H4 (cell line): Measurements from ENCODE around the gene NIPAL3. TPM values are rescaled to one million over a fixed set of nuclear protein-coding genes. Genes with fewer than 3 reads are reported as not detected.
"Not testable (repeated sequence)": the region's sequence is repeated elsewhere in the genome, so short reads cannot be mapped to it uniquely, and the experiment has no call there.

Experiments used
- DNase-seq: peaks from one replicate; pipeline ENCODE4 v3.0.0-alpha.2; 2015; ENCODE audit warnings: low spot score
- total RNA-seq: library from RNA; depleted of rRNA; stranded (reverse); fragments of >200 nt; shearing (Covaris generic); gene quantifications from 2 replicates; pipeline ENCODE4 v1.2.3, GENCODE V29; 2014

The NIPAL3 gene
- total RNA-seq, 1 experiment from 2014 or later: 22.8 TPM

DNA sequence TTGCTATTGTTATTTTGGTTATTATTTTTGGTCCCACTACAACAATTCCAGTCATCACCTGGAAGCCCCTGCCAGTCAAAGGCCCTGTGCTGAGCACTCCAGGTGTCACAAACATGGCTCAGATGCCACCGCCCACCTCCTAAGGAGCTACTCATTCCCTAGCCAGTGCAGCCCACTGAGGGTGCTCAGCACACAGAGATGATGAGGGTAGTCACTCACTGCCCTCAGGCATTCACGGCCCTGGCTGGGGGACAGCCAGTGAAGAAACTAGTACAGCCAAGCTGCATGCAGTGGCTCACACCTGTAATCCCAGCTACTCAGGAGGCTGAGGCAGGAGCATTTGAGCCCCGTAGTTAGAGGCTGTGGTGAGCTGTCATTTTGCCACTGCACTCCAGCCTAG, 42.3 kb downstream of the NIPAL3 start:
- no peak for DNase-seq

DNA sequence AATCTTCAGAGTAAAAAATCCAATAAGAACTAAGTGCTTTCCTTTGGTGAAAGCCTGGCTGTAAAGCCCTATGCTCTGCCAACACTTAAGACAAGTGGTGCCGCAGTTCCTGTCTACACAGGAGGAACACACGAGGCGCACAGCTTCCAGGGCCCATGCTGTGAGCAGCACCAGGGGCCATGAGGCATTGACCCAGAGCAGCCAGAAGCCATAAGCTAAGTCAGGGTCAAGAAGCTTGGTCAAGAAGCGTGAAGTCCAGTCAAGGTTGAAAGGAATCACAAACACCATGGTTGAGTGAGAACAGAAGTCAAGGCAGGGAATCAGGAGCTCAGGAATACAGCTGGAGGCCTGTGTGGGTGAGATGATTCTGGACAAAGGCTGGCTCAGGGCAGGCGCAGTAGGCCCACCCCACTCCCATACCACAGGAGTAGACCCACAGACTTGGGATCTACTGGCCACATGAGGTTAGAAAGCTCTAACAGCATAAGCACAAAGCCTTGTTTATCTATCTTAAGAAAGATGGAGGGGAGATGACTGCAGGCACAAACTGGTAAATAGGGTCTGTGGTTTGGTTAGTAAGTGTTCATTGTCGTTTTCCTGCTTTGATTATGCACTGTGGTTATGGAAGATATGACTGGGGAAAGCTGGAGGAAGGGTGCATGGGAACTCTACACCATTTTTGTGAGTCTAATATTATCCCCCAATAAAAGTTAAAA, 44.1 kb downstream of the NIPAL3 start:
- DNase-seq: no peak

DNA sequence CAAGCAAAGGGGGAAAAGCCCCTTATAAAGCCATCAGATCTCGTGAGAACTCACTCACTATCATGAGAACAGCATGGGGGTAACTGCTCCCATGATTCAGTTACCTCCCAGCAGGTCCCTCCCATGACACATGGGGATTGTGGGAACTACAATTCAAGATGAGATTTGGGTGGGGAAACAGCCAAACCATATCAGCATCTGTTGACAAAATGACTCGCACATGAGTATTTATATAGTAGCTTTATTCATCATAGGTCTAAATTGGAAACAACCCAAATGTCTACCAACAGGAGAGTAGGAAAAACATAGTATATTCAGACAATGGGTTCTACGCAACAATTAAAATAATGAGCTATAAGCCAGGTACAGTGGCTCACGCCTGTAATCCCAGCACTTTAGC, 46.5 kb downstream of the NIPAL3 start:
- DNase-seq: not testable (repeated sequence)

DNA sequence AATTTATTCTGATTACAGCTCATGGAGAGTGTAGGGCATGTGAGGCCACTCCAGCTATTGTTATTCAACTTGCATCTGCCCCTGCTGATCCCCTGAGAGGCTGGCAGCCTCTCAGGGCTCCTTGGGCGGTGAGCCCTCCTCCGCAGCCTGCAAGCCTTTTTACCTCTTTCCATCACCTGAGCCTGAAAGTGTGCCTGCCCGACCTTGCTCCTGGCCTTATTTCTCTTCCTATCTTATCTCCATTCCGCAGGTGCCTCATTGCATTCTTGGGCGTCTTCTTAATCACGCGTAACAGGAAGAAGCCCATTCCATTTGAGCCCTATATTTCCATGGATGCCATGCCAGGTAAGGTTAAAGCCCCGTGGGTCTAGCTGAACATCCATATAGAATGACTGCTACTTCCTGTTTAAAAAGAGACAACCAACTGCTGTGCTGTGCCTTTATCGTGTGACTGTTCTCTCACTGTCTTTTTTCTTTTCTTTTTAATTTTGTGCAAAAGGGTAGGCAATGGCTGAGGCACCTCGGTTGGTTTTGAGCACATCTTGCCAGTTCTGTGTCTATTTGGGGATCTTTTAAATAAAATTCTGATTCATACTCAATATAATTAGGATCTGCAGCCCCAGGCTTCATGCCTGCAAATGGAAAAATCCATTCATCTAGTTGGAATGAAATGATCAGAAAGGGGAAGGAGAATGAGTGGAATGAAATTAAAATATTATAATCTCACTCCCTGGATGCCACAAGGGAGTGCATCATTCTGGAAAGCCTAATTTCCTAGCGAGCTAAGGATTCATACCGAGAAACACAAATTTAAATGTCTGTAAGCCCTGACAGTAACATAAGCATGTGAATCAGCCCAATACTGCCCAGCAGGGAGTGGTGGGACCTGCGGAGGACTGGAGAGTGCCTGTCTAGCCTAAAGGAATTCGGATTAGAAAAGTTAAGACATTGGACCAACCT, 48.5 kb downstream of the NIPAL3 start:
- no peak for DNase-seq

DNA sequence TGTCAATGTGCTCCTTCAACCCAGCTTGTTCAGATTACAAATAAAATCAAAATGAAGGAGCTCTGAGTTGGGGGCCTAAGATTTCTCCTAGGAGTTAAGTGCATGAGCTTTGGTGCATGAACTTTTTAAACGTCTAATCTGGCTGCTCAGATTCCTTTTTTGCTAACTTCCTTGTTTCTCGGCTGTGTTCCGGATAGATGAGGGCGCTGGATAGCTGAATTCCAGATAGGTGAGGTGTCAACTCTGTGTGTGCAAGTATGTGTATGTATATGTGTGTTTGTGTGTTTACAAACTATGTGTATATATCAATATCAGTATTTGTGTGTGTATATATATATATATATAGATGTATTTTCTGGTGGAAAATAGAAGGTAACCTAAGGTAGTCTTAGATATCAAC, 49.5 kb downstream of the NIPAL3 start:
- no peak for DNase-seq

DNA sequence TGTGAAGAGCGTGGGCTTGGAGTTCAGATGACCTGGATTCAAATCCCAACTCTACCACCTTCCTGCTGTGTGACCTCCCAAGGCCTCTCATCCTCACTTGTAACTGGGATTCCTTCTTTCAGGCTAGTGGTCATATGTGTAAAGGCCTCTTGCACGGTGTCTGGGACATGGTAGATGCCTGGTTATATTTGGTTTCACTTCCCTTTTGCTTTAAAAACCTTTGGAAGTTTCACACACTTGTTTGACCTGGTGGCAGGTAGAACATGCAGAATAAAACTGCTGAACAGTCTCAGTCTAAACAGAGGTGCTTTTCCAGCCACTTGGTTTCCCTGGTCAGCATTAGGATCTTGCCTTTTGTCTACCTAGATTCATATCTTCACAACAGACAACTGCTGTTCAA, 50.0 kb downstream of the NIPAL3 start:
- no peak for DNase-seq

DNA sequence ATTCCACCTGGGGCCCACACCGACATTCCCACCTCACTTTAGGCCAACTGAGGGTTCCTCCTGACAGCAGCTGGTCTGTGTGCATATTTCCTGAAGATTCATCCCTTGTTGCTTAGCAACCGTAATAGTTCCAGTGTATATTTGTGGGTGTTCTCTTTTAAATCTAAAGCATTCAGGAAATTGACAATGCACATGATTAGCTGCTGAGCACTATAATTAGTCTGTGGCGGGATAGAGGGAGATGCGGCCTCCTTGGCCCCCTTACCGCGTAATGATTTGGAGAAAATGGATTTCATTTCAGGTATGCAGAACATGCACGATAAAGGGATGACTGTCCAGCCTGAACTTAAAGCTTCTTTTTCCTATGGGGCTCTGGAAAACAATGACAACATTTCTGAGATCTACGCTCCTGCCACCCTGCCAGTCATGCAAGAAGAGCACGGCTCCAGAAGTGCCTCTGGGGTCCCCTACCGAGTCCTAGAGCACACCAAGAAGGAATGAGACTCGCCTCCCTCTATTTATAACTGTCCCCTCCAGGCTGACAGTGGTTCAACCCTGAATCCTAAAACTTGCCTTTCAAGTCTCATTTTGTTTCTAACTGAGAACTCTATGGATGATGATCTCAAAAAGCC, 53.2 kb downstream of the NIPAL3 start:
- DNase-seq: no peak

DNA sequence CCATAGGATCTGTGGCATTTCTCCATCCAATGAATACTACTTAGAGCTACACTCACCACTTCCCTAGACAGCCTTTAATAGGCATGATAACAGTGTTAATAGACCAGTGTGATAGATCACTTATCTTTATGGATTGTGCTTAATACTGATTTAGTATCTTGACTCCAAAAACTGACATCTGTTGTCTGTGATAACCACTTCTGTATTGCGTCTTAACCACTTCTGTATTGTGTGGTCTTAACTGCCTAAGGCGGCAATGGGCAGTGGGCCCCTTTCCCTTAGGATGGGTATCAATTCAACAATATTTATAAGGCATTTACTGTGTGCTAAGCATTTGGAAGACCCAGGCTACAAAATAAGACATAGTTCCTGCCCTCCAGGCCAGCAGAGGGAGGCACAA, 55.0 kb downstream of the NIPAL3 start:
- DNase-seq: no peak

DNA sequence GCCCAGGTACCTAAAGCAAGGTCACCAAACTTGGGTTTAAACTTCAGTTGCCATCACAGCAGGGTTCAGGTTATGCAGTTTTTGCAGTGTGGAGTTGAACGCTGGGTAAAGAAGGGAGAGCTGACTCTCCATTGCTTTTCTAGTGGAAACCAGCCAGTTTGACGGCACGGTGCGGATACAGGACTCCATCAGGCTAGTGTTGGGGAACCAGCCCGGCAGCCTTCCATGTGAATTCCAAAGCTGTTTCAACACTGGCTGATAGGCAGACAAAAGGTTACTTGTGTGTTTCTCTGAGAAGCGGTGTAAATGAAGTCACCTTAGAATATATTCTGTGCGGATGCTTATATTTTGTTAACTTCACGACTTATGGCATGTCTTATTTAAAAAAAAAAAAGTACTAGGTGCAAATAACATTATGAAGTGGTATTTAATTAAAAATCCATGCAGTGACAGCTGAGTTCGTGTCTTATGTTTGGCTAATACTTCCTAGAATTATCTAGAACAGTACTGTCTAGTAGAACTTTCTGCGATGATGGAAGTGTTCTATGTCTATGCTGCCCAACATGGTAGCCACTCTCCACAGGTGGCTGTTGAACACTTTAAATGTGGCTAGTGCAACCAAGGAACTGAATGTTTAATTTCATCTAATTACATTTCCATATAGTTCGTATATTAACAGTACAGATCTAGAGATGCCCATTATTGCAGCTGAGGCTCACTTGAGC, 57.1 kb downstream of the NIPAL3 start:
- no peak for DNase-seq

DNA sequence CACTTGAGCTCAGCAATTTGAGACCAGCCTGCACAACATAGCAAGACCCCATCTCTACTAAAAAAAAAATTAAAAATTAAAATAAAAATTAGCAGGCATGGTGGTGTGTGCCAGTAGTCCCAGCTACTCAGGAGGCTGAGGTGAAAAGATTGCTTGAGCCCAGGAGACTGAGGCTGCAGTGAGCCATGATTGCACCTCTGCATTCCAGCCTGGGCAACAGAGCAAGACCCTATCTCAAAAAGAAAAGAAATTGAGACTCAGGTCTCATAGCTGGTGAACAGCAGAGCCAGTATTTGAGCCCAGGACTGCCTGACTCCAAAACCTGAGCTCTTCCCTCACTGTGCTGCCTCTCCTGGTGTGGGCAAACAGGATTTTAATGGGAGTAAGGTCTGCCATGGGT, 58.6 kb downstream of the NIPAL3 start:
- DNase-seq: no peak

DNA sequence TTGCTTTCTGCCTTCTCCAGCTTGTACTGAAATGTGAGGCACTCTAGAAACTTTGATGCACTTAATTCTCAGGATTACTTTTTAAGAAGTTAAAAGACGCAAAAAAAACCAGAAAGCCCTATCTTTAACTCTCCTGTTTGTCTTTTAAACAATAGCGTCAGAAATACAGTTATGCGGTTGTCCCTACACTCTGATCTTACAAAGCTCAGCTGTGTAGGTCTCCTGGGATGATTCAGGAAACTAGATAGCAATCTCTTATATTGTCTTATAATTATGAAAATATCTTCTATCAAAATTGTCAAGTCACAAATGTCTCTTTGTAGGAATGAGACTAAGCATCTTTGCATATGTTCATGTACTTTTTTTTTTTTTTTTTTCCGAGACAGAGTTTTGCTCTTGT, 60.1 kb downstream of the NIPAL3 start:
- no peak for DNase-seq

DNA sequence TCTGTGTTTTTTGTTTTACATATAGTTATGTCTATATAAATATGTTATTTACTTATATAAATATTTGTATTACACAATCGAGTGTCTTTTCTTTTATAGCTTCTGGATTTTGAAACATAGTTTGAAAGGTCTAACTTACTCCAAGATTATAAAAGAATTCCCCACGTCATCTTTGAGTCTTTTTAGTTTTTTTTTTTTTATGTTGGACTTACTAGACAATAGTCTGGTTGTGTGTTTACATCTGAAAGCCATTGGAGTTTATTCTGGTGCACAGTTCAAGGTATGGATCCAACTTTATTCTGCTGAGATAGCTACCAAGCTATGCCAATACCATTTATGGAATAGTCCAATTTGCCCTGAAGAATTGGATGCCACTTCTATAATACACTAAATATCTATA, 61.0 kb downstream of the NIPAL3 start:
- DNase-seq: no peak

DNA sequence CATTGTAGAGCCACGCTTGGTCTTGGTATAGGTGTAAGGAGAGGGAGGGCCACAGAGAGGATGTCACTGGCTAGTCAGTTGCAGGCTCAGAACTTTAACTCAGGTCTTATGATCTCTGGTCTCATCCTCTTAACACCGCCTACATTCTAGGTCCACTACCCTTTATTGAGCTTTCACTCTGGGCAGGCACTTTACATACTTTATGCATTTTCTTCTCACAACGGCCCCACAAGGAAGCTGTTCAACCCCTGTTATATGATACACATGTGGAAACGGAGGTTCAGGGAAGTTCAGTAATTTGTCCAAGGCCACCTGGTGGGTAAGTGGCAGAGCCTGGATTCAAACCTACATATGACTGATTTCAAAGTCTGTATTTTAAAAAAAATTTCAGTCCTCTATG, 61.7 kb downstream of the NIPAL3 start:
- no peak for DNase-seq

DNA sequence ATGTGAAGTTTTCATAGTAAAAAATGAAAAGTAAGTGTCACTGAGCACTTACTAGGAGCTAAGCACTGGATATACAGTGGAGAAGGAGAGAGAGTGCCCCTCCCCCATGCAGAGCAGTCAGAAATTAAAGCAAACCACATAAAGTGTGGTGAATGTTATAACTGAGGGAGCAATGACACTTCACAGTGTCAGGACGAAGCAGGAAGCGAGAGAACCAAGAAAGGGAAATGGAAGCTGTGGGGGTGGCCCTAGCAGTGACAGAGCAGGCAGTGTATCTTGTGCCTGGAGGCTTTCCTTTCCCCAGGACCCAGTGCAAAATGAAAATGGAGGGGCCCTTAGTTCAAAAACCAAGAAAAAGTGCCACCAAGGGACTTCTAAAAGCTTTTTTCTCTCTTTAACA, 65.5 kb downstream of the NIPAL3 start:
- DNase-seq: no peak

DNA sequence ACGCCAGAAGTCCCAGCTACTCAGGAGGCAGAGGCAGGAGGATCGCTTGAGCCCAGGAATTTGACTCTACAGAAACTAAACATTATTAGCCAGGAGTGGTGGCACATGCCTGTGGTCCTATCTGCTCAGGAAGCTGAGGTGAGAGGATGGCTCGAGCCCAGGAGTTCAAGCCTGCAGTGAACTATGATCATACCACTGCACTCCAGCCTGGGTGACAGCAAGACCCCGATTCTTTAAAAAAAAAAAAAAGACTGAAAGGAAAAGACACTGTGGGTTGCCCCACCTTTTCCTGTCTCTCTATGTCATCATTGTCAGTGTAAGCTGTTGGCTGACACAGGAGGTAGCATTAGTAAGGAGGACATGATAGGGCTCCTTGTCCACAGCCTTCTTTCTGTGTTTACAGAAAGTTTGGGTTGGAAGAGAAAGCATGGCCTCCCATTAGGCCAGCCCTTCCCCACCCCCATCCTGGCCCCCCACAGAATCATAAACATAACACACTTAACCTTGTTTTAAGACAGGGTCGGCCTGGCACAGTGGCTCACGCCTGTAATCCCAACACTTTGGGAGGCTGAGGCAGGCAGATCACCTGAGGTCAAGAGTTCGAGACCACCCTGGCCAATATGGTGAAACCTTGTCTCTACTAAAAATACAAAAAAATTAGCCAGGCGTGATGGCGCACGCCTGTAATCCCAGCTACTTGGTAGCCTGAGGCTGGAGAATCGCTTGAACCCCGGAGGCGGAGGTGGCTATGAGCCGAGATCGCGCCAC, 66.4 kb downstream of the NIPAL3 start:
- DNase-seq: no peak

DNA sequence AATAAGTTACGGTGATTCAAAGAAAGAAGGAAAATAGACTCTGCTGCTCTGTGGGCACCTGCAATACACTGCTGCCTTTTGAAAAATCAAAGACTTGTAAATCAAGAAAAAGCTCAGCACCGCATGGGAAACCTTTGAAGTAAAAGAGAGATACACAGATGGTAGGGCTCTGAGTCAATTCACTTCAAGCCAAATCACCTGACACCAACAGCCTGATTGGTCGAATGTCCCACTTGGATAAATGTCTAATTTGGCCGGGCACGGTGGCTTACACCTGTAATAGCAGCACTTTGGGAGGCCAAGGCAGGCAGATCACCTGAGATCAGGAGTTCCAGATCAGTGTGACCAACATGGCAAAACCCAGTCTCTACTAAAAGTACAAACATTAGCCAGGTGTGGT, 67.8 kb downstream of the NIPAL3 start:
- DNase-seq: no peak

DNA sequence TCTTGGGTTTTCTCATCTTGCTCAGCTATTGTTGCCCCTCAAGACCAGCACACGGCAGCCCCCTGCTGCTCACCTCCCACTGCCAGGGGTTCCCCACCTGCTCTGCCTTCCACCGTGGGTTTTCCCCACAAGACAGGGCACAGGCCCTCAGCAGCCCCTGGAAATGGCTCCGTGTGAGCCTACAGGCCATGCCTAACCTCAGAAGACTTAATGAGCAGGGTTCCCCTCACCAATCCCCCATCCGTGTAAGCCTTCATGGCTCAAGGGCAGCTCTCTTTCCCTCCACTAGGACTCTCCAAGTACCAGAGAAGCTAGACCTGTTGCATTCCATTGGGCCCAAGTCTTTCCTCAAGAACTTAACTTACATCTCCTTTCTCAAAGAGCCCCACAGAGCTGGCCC, 68.6 kb downstream of the NIPAL3 start:
- DNase-seq: no peak

DNA sequence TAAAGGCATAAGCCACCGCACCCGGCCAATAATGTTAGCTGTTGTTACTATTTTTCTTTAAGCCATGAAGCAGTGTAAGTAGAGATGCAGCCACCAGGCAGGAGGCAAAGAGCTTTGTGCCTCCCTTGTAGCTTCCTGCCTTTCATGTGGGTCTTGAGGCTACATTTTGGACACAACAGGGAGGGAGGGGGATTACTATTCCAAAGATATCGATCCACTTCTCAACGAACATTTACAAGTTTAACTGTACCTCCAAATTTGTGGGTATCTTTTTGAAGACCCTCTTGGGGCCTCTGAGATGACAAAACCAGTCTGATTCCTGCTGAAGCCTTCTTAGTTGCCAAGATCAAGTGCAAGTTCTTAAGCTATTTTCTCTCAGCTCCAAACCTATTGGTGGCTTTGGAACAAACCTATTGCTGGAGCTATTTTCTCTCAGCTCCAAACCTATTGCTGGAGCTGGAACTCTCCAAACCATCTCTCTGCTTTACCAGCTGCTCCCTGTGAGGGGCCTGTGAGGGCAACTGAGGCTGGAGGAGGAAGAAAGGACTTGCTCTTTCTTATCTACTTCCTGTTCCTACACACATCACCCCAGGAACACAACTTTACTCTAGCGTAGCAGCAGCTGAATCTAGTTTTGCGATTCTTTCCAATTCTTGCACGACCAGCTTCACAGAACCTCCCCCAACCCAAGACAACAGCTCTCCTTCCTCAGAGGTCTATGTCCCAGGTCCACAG, 70.9 kb downstream of the NIPAL3 start:
- no peak for DNase-seq

DNA sequence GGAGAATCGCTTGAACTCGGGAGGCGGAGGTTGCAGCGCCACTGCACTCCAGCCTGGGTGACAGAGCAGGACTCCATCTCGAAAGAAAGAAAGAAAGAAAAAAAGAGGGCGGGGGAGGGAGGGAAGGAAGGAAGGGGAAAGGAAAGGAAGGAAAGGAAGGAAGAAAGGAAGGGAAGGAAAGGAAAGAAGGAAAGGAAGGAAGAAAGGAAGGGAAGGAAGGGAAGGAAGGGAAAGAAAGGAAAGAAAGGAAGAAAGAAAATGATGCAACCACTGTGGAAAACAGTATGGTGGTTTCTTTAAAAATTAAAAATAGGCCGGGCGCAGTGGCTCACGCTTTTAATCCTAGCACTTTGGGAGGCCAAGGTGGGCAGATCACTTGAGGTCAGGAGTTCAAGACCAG, 71.9 kb downstream of the NIPAL3 start:
- DNase-seq: no peak

DNA sequence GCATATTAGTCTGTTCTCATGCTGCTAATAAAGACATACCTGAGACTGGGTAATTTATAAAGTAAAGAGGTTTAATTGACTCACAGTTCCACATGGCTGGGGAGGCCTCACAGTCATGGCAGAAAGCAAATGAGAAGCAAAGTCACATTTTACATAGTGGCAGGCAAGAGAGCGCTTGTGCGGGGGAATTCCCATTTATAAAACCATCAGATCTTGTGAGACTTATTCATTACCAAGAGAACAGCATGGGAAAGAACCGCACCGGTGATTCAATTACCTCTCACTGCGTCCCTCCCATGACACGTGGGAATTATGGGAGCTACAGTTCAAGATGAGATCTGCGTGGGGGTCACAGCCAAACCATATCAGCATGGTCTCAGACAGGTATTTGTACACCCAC, 72.6 kb downstream of the NIPAL3 start:
- not testable (repeated sequence) for DNase-seq

DNA sequence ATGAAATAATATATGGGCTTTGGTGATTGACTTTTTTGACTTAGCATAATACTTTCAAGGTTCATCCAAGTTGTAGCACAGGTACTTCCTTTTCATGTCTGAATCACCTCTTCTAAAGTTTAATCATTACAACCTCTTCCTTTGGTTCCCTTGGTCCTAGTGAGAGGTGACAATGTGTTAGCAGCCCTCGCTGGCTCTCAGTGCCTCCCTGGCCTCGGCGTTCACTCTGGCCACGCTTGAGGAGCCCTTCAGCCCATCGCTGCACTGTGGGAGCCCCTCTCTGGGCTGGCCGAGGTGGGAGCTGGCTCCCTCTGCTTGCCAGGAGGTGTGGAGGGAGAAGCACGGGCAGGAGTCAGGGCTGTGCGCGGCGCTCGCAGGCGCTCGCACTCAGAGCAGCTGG, 74.1 kb downstream of the NIPAL3 start:
- no peak for DNase-seq
